Activated CD4-positive, alpha-beta T cell treated with anti-CD3 and anti-CD28 coated beads, Interleukin-2, amount 50 U/mL, for 4 hours (primary cell): ENCODE measurements around the gene ORAI3.

ENCODE experiments used
- DNase-seq, 2 experiments: peaks; one replicate each; pipeline ENCODE4 v3.0.0-alpha.2; 2020

The ORAI3 gene

GRCh38 chr16:30948667-30949649, at the start of gene ORAI3:
Gene ORAI3, plus strand, starts transcription at chr16:30949068. Its CDS starts 222 bp downstream, at chr16:30949290.
- no peak for DNase-seq

GRCh38 chr16:30899794-30900193, 49.1 kb upstream of the ORAI3 start:
- DNase-seq = no peak

- DNase-seq = no peak
Observed at GRCh38 chr16:30900588-30900987, 48.3 kb upstream of the ORAI3 start.

GRCh38 chr16:30901201-30902028, 47.5 kb upstream of the ORAI3 start:
- DNase-seq = no peak

- peak in 1 of 2 experiments; percentile 26 for DNase-seq
Observed at GRCh38 chr16:30902029-30902972, 46.6 kb upstream of the ORAI3 start.

- DNase-seq = no peak
Observed at GRCh38 chr16:30903002-30903401, 45.9 kb upstream of the ORAI3 start.

GRCh38 chr16:30903596-30903995, 45.3 kb upstream of the ORAI3 start:
- no peak for DNase-seq

- no peak for DNase-seq
Observed at GRCh38 chr16:30904114-30904780, 44.6 kb upstream of the ORAI3 start.

GRCh38 chr16:30907064-30907463, 41.8 kb upstream of the ORAI3 start:
- DNase-seq = no peak

- DNase-seq = no peak
Observed at GRCh38 chr16:30910427-30911029, 38.3 kb upstream of the ORAI3 start.

- no peak for DNase-seq
Observed at GRCh38 chr16:30912794-30913412, 36.0 kb upstream of the ORAI3 start.

GRCh38 chr16:30914830-30915229, 34.0 kb upstream of the ORAI3 start:
- no peak for DNase-seq

GRCh38 chr16:30918614-30919013, 30.3 kb upstream of the ORAI3 start:
- no peak for DNase-seq

GRCh38 chr16:30920891-30921290, 28.0 kb upstream of the ORAI3 start:
- DNase-seq = no peak

- no peak for DNase-seq
Observed at GRCh38 chr16:30921459-30921747, 27.5 kb upstream of the ORAI3 start.

GRCh38 chr16:30921748-30922419, 27.0 kb upstream of the ORAI3 start:
- peak; percentile 88 to 89 for DNase-seq

- peak; percentile 100 for DNase-seq
Observed at GRCh38 chr16:30922420-30922959, 26.4 kb upstream of the ORAI3 start.

GRCh38 chr16:30922960-30923535, 25.8 kb upstream of the ORAI3 start:
- peak; percentile 92 to 95 for DNase-seq

GRCh38 chr16:30923554-30924075, 25.3 kb upstream of the ORAI3 start, which contains the start of gene FBXL19:
Gene FBXL19, plus strand, starts transcription at chr16:30923572. Its CDS starts 2,183 bp downstream, at chr16:30925755.
- DNase-seq = peak in 1 of 2 experiments; percentile 16
